ENCODE results near the gene FGD5. TPM values are rescaled to one million over a fixed set of nuclear protein-coding genes. Genes with fewer than 3 reads are reported as not detected.

The FGD5 gene
- total RNA-seq, 1 donor: 0.18 TPM

DNA sequence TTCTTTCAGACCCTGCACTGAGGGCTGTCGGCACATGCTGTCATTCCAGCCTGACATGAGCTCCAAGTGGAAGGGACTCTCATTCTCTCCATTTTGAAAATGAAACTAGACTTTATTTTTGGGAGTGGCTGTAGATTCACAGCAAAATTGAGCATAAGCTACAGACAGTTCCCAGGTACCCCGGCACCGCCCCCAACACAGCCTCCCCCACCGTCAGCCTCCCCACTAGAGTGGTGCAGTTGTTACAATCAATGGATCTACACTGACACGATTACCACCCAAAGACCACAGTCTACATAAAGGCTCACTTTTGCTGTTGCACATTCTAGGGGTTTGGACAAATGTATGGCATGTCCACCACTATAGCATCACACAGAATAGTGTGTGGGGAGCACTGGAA, 29.5 kb upstream of the FGD5 start:
- no peak for DNase-seq (ENCODE audit: low read depth)
- no peak overlapping the region for H3K4me3 ChIP-seq (ENCODE audit: low read depth, low read length)
- TF ChIP-seq, protein P1, sequence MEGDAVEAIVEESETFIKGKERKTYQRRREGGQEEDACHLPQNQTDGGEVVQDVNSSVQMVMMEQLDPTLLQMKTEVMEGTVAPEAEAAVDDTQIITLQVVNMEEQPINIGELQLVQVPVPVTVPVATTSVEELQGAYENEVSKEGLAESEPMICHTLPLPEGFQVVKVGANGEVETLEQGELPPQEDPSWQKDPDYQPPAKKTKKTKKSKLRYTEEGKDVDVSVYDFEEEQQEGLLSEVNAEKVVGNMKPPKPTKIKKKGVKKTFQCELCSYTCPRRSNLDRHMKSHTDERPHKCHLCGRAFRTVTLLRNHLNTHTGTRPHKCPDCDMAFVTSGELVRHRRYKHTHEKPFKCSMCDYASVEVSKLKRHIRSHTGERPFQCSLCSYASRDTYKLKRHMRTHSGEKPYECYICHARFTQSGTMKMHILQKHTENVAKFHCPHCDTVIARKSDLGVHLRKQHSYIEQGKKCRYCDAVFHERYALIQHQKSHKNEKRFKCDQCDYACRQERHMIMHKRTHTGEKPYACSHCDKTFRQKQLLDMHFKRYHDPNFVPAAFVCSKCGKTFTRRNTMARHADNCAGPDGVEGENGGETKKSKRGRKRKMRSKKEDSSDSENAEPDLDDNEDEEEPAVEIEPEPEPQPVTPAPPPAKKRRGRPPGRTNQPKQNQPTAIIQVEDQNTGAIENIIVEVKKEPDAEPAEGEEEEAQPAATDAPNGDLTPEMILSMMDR (IDR thresholded peaks at IDR 0.05; ENCODE audit: insufficient read depth, low read length): no peak

DNA sequence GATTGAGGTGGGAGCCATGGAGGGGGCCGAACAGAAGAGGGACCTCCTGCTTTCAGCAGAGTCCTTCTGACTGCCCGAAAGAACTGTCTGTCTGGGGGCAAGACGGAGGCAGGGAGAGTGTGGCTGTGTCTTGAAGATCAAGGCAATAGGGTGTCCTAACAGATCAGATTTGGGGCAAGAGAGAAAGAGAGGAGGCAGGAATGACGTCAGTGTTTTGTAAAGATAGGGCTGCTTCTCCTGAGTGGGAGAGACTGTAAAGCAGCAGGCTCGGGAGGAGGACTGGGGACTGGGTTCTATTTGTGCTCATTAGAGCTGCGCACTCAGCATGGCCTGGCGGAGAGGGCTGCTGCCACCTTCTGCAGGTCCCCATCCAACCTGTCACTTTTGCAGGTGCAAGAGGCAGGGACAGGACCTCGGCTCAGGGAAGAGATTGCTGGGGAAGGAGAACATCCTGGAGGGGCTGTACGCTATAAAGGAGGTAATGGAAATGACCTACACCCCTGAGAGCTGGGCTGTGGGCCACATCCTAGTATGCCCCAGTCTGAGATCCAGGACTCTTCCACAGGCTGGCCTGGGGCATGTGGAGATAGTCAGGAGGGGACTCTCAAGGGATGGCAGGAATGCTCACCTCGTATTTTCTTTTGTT, 29.0 kb upstream of the FGD5 start:
- H3K4me3 ChIP-seq (ENCODE audit: low read depth, low read length): no peak overlapping the region
- TF ChIP-seq, protein P1 (IDR thresholded peaks at IDR 0.05; ENCODE audit: insufficient read depth, low read length): no peak
- DNase-seq (ENCODE audit: low read depth): no peak

DNA sequence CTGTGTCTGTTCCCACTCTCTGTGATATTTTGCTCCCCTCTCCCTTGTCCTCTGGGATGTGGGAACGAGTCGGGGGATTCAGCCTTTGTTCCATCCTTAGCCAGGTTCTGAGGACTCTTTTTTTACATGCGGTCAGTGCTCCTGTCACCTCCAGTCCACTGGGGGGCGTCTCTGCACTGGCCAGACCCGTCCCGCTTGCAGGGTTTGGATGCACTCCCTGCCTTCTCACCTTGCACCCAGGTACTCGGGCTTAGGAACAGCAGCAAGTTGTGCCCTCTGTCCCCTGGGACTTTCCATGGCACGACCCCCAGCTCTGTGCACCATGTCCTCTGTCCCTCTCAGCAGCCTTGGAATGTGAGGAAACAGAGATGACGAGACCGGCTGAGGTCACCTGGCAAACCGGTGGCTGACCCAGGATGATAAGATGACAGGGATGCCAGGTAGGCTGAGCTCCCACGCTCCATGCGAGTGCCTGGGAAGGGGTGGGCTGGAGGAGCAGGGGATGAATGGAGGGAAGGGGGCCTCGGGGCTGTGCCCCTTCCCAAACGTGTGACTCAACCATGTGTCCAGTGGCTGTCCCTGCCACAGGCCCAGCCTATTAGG, 27.3 kb upstream of the FGD5 start:
- peak; percentile 36 for DNase-seq (ENCODE audit: low read depth)
- TF ChIP-seq, protein P1 (IDR thresholded peaks at IDR 0.05; ENCODE audit: insufficient read depth, low read length): peak; percentile 65
- no peak overlapping the region for H3K4me3 ChIP-seq (ENCODE audit: low read depth, low read length)

DNA sequence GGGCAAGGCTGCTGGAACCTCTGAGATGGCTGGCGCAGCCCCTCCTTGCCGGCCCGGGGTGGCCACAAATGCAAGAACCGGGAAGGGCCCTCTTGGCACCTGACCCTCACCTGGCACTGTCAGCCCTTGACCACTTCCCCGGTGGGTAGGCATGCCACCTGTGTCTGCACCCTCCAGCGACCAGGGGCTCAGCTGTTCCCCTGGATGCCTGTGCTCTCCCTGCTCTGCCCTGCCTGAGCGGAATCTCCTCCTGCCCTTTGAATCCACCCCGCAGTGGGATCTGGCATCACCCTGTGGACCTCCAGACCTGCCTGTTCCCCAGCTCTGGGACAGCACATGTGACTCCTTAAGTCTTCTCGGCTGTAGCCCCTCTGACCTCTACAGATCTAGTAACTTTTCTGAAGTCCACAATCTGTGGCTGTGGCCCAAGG, 26.1 kb upstream of the FGD5 start:
- no peak for DNase-seq (ENCODE audit: low read depth)
- H3K4me3 ChIP-seq (ENCODE audit: low read depth, low read length): no peak overlapping the region
- TF ChIP-seq, protein P1 (IDR thresholded peaks at IDR 0.05; ENCODE audit: insufficient read depth, low read length): no peak

DNA sequence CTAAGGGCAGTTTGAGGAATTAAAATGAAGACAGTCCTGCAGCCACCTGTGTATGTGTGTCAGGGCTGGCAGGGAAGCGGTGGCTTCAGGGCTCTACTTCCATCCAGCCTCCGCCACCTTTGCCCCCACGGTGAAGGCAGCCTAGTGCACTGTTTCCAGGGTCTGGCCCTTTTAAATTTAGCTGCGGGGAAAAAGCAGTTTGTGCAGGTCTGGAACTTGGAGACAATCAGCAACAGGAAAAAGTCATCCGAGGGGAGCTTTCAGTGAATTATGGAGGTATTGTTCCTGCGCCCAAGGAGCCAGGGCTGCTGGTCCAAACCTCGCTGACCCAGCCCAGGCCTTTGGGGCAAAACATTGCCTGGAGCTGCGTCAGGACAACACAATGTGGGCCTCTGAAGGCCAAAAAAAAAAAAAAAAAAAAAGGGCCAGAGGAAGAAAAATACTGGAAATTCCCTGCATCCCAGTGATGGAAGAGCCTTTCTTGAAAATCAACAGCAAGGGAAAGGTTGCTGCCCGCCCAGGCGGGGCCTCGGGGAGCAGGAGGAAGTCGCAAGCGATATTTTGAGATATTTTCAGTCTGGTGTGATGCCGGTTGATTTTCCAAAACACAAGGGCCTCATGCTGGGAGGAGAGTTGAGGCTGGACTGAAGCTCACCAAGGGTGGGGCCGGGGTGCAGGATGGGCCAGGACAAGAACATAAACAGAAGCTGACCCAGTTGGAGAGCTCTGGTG, 25.5 kb upstream of the FGD5 start:
- DNase-seq (ENCODE audit: low read depth): peak; percentile 25
- H3K4me3 ChIP-seq (ENCODE audit: low read depth, low read length): no peak overlapping the region
- TF ChIP-seq, protein P1 (IDR thresholded peaks at IDR 0.05; ENCODE audit: insufficient read depth, low read length): no peak

DNA sequence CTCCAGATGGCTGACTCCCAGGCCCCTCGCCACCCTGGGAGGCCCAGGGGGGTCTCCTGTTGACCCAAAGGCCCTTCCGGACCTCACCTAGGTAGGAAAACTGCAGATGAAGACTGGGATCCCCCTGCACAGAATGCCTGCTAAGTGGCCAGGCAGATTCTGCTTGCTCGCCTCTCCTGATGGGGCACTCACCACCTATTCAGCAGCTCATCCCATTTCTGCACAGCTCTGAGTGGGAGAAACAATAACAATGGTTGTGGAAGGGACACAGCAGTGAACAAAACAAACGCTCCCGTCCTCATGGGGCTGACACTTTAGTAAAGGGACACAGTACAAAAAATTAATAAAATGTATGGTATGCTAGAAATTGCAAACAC, 24.9 kb upstream of the FGD5 start:
- TF ChIP-seq, protein P1 (IDR thresholded peaks at IDR 0.05; ENCODE audit: insufficient read depth, low read length): no peak
- no peak overlapping the region for H3K4me3 ChIP-seq (ENCODE audit: low read depth, low read length)
- DNase-seq (ENCODE audit: low read depth): no peak

Data from fibroblast of the aortic adventitia (primary cell).